HG03571 (cell line): ENCODE measurements around the gene HLA-DOA.

Experiments used
- ATAC-seq: cut with Tn5 transposase; IDR thresholded peaks from one replicate; pipeline ENCODE4 v1.9.1; 2021; ENCODE audit not compliant: unreplicated experiment

Gene HLA-DOA

DNA sequence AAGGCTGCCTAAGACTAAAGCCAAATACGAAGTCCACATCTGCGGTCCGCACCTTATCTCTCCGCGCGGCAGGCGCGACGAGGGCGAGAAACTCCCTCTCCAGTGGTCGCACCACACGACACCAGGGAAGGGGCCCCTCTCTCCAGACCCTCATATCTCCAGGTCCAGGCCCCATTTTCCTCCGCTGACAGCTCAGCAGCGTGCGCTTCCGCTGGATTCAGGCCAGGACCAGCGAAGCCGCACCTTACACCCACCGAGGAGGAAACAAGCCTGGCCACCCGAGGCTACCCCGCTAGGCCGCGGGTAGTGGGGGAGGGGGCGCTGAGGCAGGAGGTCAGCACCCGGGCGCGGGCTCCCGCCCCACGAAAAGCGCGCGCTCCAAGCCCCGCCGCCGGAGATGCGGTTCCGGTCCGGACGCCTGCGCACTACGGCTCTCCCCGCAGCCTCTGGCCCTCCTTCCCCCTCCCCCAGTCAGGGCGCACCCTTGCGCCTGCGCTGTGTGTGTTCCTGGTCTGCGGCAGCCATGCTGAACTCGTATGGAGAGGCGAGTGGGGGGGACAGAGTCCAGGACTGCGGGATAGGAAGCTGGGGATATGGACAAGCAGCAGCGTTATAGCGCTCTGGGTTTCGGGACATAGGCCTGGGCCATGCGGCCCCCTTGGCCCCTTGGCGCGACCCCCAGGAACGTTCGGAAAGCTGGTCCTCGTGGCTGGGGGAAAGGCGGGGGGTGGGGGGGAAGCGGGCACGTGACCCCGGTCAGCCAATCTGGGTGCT is 41.1 kb downstream of the HLA-DOA start, which contains the start of gene BRD2:
TSS of gene BRD2 (plus strand) at position 502 of the 774 bp plus-strand sequence. CDS start 4,305 bp downstream, outside the sequence.
- no peak for ATAC-seq

- no peak for ATAC-seq
These were observed 42.0 kb downstream of the HLA-DOA start for GRCh38 chr6:32967151-32968091.

- ATAC-seq, result no peak
These were observed 44.6 kb downstream of the HLA-DOA start for GRCh38 chr6:32964776-32965175.

DNA sequence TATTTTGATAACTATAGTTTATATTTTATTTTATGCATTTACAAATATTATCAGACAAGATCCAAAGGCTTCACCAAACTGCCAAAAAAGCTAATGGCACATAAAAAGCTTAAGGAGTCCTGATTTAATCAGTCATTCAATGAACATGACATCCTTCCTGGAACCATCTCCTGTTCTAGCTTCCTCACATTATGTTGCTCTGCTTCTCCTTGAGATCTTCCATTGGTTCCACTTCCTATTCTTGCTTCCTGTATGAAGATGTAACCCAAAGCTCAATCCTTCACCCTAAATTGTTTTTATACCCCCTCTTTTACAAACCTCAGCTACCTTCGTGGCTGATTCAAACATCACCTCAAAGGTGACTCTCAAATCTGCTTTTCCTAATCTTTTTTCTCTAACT is 45.5 kb downstream of the HLA-DOA start:
- ATAC-seq, result no peak

DNA sequence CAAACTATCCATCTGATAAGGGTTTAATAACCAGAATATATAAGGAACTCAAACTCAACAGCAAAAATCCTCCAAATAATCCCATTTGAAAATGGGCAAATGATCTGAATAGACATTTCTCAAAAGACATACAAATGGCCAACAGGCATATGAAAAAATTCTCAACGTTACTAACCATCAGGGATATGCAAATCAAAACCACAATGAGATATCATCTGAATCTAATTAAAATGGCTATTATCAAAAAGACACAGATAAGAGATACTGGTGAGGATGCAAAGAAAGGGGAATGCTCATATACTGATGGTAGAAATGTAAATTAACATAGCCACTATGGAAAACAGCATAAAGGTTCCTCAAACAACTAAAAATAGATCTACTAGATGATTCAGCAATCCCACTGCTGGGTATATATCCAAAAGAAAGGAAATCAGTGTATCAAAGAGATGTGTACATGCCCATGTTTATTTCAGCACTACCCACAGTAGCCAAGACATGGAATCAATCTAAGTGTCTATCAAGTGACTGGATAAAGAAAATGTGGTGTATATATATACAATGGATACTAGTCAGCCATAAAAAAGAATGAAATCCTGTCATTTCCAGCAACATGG is 47.1 kb downstream of the HLA-DOA start:
- no peak for ATAC-seq

DNA sequence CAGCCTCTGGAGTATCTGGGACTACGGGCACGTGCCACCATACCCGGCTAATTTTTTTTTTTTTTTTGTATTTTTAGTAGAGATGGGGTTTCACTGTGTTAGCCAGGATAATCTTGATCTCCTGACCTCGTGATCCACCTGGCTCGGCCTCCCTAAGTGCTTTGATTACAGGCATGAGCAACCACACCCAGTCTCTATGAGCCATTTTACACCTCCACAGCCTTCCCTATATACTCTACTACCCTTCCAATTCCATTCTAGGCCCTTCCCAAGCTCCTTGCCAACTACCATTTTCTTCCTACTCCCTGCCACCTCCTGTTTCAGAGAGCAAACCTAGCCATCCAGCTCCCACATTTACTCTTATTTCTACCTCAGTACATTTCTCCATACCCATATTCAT is 48.8 kb downstream of the HLA-DOA start:
- ATAC-seq, result no peak

GRCh38 chr6:32956176-32956575 is 53.2 kb downstream of the HLA-DOA start:
- ATAC-seq, result no peak

- ATAC-seq, result no peak
These were observed 54.2 kb downstream of the HLA-DOA start for GRCh38 chr6:32954986-32955802.

DNA sequence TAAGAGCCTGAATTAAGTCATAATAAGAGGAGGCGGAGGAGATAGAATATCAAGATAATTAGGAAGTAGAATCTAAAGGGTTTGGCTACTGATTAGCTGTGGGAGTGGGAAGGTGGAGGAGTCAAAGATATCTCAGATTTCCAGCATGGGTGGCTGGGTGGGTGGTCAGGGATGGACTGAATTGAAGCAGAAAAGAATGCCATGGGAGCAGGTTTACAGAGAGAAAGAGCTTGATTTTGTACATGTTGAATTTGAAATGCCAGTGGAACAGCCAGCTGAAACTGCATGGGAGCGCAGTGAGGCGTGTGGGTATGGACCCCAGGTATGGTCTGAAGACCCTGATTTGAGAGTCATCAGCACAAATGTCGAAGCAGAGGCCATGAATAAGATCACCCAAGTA is 55.1 kb downstream of the HLA-DOA start:
- ATAC-seq, result no peak
